Measurements from ENCODE around the gene ZFPM1. TPM values are rescaled to one million over a fixed set of nuclear protein-coding genes. Genes with fewer than 3 reads are reported as not detected.

Gene ZFPM1
- total and polyA plus RNA-seq, 7 donors = 0.43 to 2.9 (median 2.3) TPM

DNA sequence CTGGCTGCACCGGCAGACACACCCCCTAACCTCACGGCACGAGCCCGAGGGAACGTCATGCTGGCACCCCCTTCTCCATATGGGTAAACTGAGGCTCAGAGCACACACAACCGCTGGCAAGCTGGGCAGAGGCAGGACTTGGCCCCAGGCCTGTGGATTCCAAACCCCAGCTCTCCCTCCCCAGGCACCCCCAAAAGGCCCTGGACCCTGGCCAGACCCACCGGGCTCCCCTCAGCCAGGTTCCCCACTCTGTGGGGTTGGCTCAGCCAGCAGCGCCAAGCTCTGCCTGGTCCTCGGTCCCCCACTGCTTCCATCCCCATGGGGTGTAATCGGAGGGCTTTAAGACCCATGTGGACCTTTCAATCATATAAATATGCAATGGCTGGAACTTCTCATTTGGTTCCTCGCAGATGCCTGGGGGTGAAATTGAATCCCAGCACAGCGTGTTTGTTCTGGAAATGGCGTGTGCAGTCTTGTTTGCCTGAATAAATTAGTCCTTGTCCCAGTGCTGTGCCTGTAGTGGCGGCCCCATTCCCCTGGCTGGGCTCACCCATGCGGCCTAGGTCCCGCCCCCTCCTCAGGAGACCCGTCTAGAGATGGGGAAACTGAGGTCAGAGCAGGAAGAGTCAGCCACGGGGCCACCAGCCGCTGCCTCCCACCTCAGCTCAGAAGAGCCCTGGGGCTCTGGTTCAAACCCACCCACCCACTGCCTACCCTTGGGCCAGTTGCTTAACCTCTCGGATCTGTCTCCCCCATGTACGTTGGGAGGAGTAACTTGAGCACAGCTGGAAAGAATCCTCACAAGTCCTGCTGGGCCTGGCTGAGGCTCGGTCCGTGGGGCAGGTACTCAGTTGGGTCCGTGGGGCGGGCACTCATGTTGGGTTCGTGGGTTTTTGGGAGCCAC lies 57.3 kb downstream of the ZFPM1 start:
- intact Hi-C loops (cut with DNase I) = no loop called here
- WGBS, 3 donors = 33 to 43% (median 37%) methylated on average over 25 to 26 of the region's 26 CpGs
- no peaks in the 10 kb centered on the region for H3K9me3 ChIP-seq
- no peak for DNase-seq
- no peak for TF ChIP-seq CTCF (IDR thresholded peaks at IDR 0.05)
- H3K4me3 ChIP-seq = no peak overlapping the region
- H3K36me3 ChIP-seq (ENCODE audit: insufficient read depth in 1 of 2, low read depth in 1 of 2) = no peaks in the 10 kb centered on the region
- H3K27ac ChIP-seq = no peak overlapping the region
- no peaks in the 10 kb centered on the region for H3K4me1 ChIP-seq
- no peak for ATAC-seq
- H3K27me3 ChIP-seq (ENCODE audit: insufficient read depth in 3 of 3, low read length in 2 of 3) = peaks cover 0 to 30% (median 9%) of the 10 kb centered on the region in 3 donors

GRCh38 chr16:88511060-88511459 lies 58.0 kb downstream of the ZFPM1 start:
- DNase-seq (no peak), ATAC-seq (no peak)
- no peak overlapping the region for H3K27ac ChIP-seq
- no peak for TF ChIP-seq CTCF (IDR thresholded peaks at IDR 0.05)
- peaks cover 0 to 36% (median 9%) of the 10 kb centered on the region in 3 donors for H3K27me3 ChIP-seq (ENCODE audit: insufficient read depth in 3 of 3, low read length in 2 of 3)
- H3K4me1 ChIP-seq = no peaks in the 10 kb centered on the region
- H3K4me3 ChIP-seq = no peak overlapping the region
- intact Hi-C loops (cut with DNase I) = no loop called here
- no peaks in the 10 kb centered on the region for H3K9me3 ChIP-seq
- H3K36me3 ChIP-seq (ENCODE audit: insufficient read depth in 1 of 2, low read depth in 1 of 2) = no peaks in the 10 kb centered on the region
- 81 to 100% (median 91%) methylated on average over 2 to 7 of the region's 7 CpGs for WGBS, 3 donors

- Histone ChIP-seq H3K4me3 (no peak overlapping the region), H3K27me3 (ENCODE audit: insufficient read depth in 3 of 3, low read length in 2 of 3) (peaks cover 0 to 45% (median 9%) of the 10 kb centered on the region in 3 donors), H3K9me3 (no peaks in the 10 kb centered on the region), H3K4me1 (no peaks in the 10 kb centered on the region), H3K36me3 (ENCODE audit: insufficient read depth in 1 of 2, low read depth in 1 of 2) (no peaks in the 10 kb centered on the region), H3K27ac (no peak overlapping the region)
- DNase-seq (no peak), ATAC-seq (no peak)
- TF ChIP-seq CTCF (IDR thresholded peaks at IDR 0.05) = no peak
- intact Hi-C loops (cut with DNase I) = no loop called here
- WGBS, 3 donors = 75 to 81% (median 78%) methylated on average over 14 of the region's 14 CpGs
Observed at GRCh38 chr16:88511906-88512305, 58.8 kb downstream of the ZFPM1 start.

- whole genome bisulfite sequencing, 3 donors = 88 to 91% (median 88%) methylated on average over 32 to 35 of the region's 35 CpGs
- Histone ChIP-seq H3K27ac (no peak overlapping the region), H3K36me3 (ENCODE audit: insufficient read depth in 1 of 2, low read depth in 1 of 2) (no peaks in the 10 kb centered on the region), H3K4me3 (no peak overlapping the region), H3K9me3 (no peaks in the 10 kb centered on the region), H3K27me3 (ENCODE audit: insufficient read depth in 3 of 3, low read length in 2 of 3) (peaks cover 0 to 49% (median 9%) of the 10 kb centered on the region in 3 donors), H3K4me1 (no peaks in the 10 kb centered on the region)
- DNase-seq (no peak), ATAC-seq (no peak)
- intact Hi-C loops (cut with DNase I) = no loop called here
- TF ChIP-seq CTCF (IDR thresholded peaks at IDR 0.05) = no peak
Observed at GRCh38 chr16:88512728-88513696, 59.9 kb downstream of the ZFPM1 start.
